ENCODE results near the gene ADAMTSL3.

The ADAMTSL3 gene

GRCh38 chr15:83970295-83970890, 316.5 kb downstream of the ADAMTSL3 start:
- Histone ChIP-seq H3K4me3 (ENCODE audit: insufficient read depth, low read length, poor library complexity, severe bottlenecking) (no peak overlapping the region), H3K36me3 (ENCODE audit: low read length) (no peaks in the 10 kb centered on the region), H3K79me2 (ENCODE audit: insufficient read depth, low read length) (no peaks in the 10 kb centered on the region), H3K9me3 (ENCODE audit: insufficient read depth, low read length) (no peaks in the 10 kb centered on the region), H2AFZ (ENCODE audit: low read depth, low read length, severe bottlenecking) (no peak overlapping the region), H3K27me3 (ENCODE audit: low read length) (no peaks in the 10 kb centered on the region), H3K9me2 (replicated peaks; ENCODE audit: insufficient read depth, low read length) (no peaks in the 10 kb centered on the region), H3K4me2 (ENCODE audit: low read depth, low read length, poor library complexity, severe bottlenecking) (no peak overlapping the region), H3K27ac (ENCODE audit: low read depth, low read length) (no peak overlapping the region), H3K9ac (ENCODE audit: low read length) (no peak overlapping the region), H4K20me1 (ENCODE audit: low read depth, low read length) (no peaks in the 10 kb centered on the region), H3F3A (ENCODE audit: insufficient read depth) (no peaks in the 10 kb centered on the region)
- no peak for TF ChIP-seq EZH2phosphoT487 (conservative IDR thresholded peaks at IDR 0.05; ENCODE audit: low read length)
- no peak for TF ChIP-seq CTCF (IDR thresholded peaks at IDR 0.05; ENCODE audit: insufficient read depth, low read length, poor library complexity, severe bottlenecking)

GRCh38 chr15:83971992-83972391, 318.1 kb downstream of the ADAMTSL3 start:
- TF ChIP-seq CTCF (IDR thresholded peaks at IDR 0.05; ENCODE audit: insufficient read depth, low read length, poor library complexity, severe bottlenecking) (no peak), EZH2phosphoT487 (conservative IDR thresholded peaks at IDR 0.05; ENCODE audit: low read length) (no peak)
- Histone ChIP-seq H3K4me2 (ENCODE audit: low read depth, low read length, poor library complexity, severe bottlenecking) (no peak overlapping the region), H3K27ac (ENCODE audit: low read depth, low read length) (no peak overlapping the region), H3F3A (ENCODE audit: insufficient read depth) (no peaks in the 10 kb centered on the region), H3K79me2 (ENCODE audit: insufficient read depth, low read length) (no peaks in the 10 kb centered on the region), H2AFZ (ENCODE audit: low read depth, low read length, severe bottlenecking) (no peak overlapping the region), H3K4me3 (ENCODE audit: insufficient read depth, low read length, poor library complexity, severe bottlenecking) (no peak overlapping the region), H3K9me3 (ENCODE audit: insufficient read depth, low read length) (0 out of 2 replicates have a peak, but pooled peaks cover 5% of the 10 kb centered on the region), H3K9ac (ENCODE audit: low read length) (no peak overlapping the region), H3K27me3 (ENCODE audit: low read length) (no peaks in the 10 kb centered on the region), H3K36me3 (ENCODE audit: low read length) (no peaks in the 10 kb centered on the region), H4K20me1 (ENCODE audit: low read depth, low read length) (no peaks in the 10 kb centered on the region), H3K9me2 (replicated peaks; ENCODE audit: insufficient read depth, low read length) (no peaks in the 10 kb centered on the region)

DNA sequence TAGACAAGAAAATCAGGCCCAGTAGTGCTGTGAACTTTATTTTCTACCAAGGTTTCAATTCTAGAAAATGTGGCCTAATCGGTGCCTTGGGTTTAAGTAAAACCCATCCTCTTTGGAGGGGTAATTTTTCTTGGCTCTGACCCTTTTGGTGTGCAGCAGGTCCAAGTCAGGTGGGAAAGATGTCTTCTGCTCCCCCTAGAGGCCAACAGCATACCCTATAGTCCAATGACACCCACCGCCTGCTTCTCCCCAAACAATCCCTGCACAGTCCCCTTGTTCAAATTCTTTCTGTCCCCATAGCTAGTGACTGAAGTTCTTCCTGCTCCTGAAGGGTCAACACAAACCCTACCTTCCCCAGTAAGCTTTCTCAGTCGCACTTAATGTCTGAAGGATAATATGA, 319.9 kb downstream of the ADAMTSL3 start:
- H3K79me2 ChIP-seq (ENCODE audit: insufficient read depth, low read length): no peaks in the 10 kb centered on the region
- no peak overlapping the region for H3K4me2 ChIP-seq (ENCODE audit: low read depth, low read length, poor library complexity, severe bottlenecking)
- H3K27me3 ChIP-seq (ENCODE audit: low read length): no peaks in the 10 kb centered on the region
- no peaks in the 10 kb centered on the region for H4K20me1 ChIP-seq (ENCODE audit: low read depth, low read length)
- no peaks in the 10 kb centered on the region for H3K9me2 ChIP-seq (replicated peaks; ENCODE audit: insufficient read depth, low read length)
- H3F3A ChIP-seq (ENCODE audit: insufficient read depth): no peaks in the 10 kb centered on the region
- no peak overlapping the region for H3K27ac ChIP-seq (ENCODE audit: low read depth, low read length)
- no peaks in the 10 kb centered on the region for H3K36me3 ChIP-seq (ENCODE audit: low read length)
- H3K4me3 ChIP-seq (ENCODE audit: insufficient read depth, low read length, poor library complexity, severe bottlenecking): no peak overlapping the region
- TF ChIP-seq EZH2phosphoT487 (conservative IDR thresholded peaks at IDR 0.05; ENCODE audit: low read length) (no peak), CTCF (IDR thresholded peaks at IDR 0.05; ENCODE audit: insufficient read depth, low read length, poor library complexity, severe bottlenecking) (peak; percentile 62)
- H3K9ac ChIP-seq (ENCODE audit: low read length): no peak overlapping the region
- H3K9me3 ChIP-seq (ENCODE audit: insufficient read depth, low read length): peaks cover 11% of the 10 kb centered on the region; the same call in 1 of the 2 replicates
- no peak overlapping the region for H2AFZ ChIP-seq (ENCODE audit: low read depth, low read length, severe bottlenecking)

Data from SU-DHL-6 (cell line).